ENCODE measurements around the gene PPP1CA.
A peak's percentile ranks its signal among the peaks of the same experiment; 100 is the strongest.

Gene PPP1CA

DNA sequence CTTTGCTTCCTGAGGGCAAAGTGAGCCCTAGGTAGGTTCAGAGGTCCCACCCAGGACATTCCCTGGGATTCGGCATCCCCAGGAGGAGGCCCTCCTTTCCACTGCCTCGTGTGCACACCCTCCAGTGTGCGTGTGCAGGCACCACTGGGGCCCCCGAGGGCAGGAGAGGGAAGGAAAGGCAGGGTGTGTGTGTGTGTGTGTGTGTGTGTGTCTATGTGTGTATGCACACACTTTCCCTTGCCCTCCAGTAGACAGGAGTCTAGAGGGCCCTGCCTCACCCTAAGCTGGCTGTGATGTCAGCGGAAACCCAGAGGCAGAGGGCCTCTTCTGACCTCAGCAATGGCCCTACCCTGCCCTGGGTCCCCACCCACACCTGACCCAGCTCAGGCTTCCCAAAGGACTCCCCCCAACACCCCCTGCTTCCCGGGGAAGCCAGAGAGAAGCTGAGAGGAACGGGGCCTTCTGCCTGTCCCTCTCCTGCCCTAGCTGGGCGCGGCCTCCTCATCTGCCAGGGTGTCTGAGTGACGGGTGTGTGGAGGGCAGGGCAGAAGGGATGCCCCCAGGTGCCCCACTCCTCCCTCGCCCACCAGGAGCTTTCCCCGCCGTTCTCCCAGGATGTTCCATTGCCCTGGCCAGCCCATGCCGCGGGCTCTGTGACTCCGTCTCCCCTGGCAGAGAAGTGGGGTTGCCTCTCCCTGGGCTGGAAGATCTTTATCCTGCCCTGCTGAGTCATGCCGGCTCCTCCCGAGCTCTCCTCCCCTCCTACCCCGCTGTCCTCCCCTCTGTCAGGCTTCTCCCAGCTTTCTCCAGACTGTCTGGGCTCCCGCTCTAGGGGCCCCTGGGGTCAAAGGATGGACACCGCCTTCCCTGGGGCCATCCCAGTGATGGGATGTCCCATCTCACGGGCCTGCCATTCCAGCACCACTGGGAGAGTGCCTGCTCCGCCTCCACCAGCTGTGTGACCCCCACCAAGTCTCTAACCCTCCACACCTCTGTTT, 22.3 kb downstream of the PPP1CA start:
- DNase-seq, result no peak

DNA sequence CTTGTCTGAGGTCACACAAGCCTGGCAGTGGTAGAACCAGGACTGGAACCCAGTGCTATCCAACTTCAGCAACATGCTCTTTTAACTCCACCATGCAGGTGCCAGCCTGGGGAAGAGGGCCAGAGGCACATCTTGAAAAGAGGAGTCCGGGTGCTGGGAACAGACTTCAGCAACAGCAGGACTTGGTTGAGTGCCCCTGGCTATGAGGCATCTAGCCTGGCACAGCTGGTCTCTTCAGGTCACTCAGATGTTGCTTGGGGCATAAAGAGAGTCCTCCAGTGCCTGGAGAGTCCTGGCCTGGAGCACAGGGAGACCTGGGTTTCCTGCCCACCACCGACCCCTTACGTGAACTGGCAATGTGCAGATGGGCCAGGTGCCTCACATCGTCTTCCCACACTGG, 23.1 kb downstream of the PPP1CA start:
- DNase-seq, result no peak

DNA sequence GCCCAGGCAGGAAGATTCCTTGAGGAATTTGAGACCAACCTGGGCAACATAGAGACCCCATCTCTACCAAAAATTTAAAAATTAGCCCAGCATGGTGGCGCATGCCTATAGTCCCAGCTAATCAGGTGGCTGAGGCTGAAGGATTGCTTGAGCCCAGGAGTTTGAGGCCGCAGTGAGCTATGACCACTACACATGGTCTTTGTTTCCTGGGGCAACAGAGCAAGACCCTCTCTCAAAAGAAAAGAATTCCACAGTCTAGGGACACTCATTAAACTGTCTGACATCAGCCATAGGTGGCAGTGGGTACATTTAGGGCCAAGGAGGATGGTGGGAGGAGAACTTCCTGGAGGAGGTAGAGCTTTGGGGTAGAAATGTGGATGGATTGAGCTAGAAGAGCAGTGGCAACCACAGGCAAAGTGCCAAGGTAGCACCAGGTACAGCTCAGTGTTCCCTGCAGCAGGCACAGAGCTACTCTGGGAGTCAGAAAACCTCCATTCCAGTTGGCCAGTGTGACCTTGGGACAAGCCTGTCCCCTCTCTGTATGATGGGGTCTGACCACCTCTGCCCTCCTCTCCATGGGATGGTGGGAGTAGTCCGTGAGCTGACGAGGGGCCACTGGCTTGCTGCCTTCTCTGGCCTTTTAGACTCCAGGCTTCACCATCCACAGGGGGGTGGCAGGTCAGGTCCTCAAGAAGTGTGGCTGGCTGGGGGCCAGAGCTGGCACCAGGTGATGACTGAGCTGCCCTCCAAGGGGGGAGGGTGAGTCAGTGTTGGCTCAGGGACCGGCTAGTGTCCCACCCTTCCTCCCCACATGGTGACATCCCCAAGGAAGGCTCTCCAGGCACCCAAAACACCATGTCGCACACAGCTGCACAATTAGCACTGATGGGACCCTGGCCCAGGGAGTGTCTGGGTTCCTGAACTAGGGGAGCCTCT, 24.5 kb downstream of the PPP1CA start:
- DNase-seq, result no peak

DNA sequence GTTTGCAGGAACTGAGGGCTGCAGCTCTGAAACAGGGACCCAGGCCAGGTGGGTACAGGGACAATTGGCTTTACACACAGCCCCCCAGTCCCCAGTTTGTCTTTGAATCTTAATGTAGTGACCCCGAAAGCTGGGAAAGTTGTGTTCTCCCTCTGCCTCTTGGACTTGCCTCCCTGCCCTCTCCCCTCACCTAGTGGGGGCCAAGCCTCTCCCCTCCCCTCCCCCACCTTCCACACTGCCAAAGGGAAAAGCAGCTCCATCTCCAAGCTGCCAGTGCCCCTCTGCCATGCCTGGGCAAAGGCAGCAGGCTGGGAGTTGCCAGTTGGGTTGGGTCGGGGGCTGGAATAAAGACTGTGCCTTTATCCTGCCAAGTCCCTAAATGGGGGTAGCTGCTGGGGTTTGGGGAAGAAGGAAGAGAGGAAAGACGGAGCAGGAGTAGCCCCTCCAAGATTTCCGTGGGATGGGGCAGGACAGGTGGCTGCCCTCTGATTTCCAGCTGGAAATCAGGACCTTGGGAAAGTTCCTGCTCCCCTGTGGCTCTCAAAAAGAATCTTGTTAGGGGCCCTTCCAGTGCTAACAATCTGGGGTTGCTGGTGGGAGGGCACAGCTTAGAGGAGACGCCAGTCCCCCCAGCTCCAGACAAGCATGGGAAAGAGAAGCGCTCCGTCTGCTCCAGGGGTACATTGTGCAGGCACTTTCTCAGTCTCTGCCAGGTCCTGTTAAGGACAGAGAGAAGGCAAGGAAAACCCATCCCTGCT, 25.4 kb downstream of the PPP1CA start:
- DNase-seq, result no peak

DNA sequence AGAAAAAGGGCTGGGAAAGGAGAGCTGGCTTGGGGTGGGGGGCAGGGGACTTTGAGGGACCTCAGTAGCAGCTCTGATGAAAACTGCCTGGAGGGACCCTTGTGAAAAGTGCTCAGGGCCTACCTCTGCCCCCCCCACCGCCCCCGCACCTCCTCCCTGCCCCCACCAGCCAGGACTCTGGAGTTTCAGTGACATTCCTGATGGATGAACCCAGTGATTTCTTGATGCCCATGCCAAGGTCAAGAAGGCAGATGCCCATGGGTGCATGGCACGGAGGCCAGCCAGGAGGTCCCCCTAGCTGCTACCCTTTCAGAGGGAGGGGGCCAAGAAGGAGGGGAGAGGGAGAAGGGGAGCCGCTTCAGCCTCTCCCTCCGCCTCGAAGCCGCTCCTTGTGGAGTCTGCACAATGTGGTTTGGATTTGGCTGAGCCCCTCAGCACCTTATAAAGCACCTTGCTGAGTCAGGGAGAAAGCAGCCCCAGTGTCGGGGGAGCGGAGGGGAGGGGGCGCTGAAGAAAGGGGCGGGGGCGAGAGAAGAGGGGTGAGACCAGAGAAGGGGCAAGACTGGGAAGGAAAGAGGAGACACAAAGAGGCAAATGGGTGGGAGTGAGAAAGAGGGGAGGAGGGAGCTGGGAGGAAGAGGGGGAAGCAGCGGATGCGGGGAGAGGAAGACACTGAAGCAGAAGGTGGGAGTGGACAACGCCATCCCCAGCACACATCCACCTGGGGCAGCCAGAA, 26.2 kb downstream of the PPP1CA start:
- DNase-seq, result no peak

DNA sequence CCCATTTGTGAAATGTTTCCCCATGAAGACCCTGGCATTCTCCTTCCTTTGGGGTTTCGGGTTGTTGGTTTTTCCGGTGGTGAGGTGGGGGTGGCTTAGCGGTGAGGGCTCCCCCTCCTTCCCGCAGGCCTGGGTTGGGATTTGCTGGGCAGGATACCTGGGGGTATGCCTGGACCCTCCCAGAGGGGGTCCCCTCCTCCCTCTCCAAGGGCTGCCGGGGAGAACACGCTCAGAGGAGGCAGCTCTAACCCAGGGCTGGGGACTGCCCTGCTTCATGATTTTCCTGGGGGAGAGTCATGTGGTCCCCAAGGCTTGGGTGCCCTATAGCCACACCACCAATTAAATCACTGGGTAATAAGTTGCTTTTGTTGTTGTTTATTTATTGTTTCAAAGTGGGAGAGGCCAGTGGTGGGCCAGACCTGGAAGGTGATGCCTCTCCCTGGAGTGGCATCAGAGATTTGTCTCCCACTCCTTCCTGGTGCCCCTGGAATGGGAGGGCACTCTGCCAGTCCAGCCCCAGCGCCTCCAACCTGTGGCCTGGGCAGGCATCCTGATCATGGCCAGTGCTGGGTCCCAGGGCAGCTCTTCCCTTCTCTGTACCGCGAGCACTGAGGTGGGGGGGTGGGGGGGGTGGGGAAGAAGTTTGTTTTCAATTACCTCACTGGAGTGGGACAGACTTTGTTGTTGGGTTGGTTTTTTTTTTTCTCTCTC, 26.9 kb downstream of the PPP1CA start:
- no peak for DNase-seq

DNA sequence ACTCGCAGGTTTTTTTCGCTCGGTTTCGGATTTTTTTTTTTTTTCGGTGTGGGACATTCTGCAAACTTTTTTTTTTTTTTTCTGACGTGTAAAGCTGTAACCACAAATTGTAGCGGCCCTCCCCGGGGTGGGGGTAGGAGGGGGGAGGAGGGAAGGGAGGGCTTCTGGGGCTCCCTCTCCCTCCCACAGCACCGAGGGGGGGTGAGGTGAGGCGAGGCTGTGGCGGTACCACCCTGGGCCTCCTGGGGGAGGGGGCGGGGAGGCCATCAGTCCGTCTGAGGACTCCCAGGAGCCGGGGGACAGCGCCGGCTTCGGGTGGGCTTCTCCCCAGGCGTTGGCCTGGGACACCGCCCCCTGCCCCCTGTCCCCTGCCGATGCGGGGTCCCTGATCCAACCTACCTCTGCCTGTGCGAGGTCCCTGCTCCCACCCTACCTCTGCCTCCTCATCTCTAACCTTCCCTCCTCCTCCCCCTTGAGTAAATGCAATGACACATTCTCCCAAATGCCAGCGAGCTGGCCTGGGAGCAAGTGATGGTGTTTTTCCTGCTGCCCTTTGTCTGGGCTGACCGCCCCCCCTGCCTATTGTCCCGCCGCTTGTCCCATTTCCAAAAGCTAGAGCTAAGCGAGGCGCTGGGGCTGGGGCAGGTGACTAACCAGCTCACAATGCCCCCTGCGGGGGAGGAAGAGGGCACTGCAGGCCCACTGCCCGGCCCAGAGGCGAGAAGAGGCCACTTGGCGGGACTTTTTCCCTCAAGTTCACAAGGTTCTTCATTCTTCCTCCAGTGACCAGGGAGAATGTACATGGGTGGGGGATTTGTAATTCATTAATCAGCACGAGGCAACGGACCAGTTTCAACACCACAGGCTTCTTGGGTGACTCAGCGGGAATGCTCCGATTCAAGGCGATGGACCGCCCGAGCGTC, 27.7 kb downstream of the PPP1CA start:
- DNase-seq, result peak; percentile 91

DNA sequence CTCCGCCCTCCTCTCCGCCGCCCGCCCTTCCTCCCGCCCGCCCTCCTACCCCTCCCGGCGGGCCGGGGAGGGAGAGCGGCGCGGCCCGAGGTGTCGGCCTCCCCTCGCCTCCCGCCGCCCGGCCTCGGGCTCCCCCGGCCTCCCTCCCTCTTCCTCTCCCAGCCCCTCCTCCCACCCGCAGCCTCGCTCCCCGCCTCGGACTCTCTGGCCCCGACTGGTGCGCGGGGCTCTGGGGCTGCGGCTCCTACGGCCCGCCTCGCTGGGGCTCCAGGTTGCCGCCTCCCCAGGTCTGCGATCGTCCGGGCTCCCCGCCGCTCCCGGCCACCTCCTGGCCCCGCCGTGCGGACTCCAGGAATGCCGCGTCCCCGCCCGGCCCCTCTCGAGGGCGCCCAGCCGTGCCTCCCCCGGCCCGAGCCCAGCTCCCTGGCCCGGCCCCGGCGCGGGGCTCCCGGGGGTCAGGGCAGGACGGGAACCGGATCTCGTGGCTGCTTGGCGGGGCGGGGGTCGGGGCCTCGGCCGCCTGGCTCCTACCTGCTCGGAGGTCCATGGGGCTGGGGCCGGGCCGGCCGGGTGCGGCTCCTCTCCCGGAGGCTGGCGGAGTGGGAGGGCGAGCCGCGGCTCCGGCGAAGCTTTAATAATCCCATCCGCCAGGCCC, 28.5 kb downstream of the PPP1CA start, which contains the start of gene CLCF1:
Gene CLCF1, minus strand, starts transcription at position 606 of the 655 bp plus-strand sequence. Its CDS starts 59 bp downstream, at position 547.
- peak; percentile 76 for DNase-seq

DNA sequence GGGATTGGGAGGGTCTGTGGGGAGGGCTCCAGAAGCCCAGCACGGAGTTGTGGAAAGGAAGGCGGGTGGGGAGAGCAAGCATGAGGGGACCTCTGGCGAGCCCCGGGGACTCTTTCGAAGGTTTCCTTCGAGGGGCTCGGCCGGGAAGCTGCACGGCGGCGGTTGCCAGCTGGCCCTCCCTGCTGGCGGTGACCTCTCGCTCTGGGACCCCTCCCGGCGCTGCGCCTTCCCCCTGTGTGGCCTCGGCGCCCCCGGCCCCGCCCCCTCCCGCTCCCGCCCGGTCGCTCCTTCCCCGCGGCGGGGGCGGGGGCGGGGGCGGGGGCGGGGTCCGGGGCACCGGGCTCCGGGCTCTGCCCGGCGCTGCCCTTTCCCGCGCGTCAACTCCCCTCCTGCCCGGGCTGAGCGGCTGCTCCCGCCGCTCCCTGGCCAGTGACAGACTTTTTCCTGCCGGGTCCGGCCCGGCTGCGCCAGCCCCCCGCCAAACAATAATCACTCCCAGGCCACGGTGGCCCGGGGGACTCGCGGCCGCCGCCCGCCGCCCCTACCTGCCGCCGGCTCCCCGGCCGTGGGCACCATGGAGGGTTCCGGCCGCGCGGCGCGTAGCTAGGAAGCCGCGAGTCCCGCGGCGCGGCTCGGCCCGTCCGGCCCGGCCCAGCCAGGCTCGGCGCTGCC, 29.2 kb downstream of the PPP1CA start:
- no peak for DNase-seq

DNA sequence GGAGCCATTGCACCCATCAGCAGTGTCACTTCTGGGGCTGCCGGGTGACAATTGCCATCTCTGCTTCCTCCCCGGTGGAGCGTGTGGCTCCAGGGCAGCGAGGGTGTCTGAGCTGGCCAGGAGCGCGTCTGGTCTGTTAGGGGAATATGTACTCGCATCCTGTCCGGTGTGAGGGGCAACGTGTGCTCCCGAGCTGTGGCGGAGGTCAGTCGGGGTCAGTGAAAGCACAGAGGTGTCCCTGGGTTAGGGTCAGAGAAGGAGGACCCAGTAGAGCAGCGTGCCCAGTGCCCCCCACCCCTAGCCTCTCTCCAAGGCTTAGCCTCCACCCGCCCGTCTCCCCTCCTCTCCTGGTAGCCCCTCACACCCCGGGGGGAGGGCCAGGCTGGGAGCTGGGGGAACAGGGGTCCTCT, 29.7 kb downstream of the PPP1CA start:
- DNase-seq, result no peak

DNA sequence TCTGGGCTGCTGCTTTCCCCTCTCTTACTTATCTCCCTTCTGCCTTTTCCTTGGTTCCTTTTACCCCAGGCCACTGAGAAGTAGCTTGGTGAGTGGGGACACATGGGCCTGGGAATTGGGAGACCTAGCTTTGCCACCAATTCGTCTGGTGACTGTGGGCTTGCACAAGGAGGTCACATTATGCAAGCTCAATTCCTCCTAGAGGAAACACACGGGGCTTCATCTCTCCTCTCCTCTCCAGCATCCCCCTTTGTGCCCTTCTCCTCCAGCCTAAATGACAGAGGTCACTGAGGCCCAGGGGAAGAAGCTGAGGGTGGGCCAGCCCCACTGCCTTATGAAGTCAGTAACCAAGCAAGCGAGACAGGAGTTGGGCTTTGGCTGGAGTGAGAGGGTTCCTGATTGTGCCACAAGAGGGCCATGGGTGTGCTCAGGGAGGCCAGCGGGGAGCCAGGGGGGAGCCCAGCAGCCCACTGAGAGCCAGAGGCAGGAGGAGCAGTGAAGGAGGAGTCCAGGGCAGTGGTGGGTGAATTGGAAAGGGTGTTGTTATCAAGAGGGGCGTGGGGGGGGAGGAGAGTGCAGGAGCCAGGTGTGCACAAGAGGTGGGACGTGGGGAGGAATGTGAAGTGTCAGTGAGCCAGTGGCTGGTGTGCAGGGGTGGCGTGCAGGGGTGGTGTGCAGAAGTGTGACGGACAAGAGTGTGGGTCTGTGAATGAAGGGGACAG, 30.3 kb downstream of the PPP1CA start:
- DNase-seq, result peak; percentile 70

DNA sequence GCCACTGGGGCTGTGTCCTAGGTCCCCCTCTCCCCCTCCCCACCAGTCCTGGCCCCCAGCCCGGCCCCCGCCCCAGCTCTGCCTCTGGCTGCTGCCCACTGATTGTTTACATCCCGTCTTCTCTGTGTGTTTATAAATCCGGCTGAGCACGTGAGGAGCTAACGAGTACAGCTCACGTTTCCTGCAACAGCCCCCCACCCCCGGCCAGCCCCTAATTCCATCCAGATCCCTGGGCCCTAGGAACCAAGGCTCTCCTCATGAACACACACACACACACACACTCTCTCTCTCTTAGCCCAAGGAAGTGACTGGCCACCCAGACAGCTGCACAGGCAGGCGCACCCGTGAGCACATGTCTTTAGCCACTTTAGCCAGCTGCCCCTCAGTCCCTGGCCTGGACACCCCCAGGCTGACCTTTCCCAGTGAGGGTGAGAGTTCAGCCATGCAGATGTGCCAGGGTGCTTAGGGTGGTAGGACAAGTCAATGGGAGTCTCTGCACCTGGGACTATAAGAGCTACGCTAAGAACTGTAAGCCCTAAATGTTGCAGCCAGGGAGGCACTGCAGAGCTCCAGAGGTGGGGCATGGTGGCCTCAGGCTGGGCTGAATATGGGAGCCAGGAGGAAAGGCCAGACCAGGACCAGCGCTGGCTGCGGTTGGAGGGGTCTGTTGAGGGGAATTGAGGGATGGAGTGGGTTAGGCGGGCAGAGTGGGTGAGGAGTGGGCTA, 31.1 kb downstream of the PPP1CA start:
- DNase-seq, result no peak

DNA sequence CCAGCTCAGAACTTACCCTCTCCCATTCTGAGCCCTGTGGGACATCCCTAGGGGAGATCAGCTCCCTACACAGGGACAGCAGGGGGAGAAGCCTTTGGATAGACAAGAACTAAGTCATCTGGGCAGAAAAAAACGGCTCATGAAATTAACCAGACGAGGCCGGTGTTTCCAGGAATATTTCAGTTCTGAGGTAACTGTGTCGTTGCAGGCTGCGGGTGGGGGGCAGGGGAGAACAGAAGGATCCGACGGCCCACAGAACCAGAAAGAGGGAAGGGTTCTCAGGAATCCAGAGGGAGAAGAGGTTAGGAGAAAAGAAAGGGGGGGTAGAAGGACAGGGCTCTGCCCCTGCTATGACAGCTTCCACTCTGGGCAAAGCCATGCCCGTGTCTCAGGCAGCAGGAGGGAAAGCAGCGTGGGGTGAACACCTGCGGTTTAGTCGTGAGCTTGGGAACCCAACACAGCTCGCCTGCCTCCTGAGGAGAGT, 31.8 kb downstream of the PPP1CA start:
- no peak for DNase-seq

DNA sequence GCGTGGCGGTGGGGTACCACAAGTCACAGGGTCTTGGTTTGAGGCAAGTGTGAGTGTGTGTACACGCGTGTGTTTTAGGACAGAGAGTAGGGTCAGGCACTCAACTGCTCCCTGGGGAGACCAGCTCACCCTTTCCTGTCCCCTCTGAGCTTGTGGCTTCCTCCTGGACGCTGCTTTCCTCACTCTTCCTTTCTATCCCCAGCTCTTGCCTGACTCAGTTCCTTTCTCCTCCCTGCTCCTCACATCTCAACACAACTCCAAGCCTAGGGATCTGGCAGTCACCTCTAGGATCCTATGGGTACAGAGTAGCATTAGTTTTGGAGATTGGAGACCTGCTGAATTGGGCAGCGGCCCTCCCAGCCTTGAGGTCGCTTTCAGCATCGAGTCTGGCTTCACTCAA, 32.4 kb downstream of the PPP1CA start:
- DNase-seq, result no peak

DNA sequence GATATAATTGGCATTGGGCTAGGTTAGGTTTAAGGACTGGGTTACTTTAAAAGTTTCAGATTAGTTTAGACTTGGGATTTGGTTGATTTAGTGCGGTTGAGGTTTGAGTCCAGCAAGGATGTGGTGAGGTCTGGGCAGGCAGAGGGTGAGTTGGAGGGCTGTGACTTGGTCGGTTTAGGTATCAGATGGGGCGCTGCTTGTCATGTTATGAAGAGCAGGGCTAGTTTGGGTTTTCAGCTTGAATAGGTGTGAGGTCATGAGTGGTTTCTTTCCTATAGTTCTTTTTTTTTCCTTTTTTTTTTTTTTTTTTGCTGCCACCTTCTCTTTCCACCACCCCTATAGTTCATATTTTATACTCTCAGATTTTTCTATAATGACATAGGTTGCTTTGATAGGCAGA, 33.0 kb downstream of the PPP1CA start:
- no peak for DNase-seq

DNA sequence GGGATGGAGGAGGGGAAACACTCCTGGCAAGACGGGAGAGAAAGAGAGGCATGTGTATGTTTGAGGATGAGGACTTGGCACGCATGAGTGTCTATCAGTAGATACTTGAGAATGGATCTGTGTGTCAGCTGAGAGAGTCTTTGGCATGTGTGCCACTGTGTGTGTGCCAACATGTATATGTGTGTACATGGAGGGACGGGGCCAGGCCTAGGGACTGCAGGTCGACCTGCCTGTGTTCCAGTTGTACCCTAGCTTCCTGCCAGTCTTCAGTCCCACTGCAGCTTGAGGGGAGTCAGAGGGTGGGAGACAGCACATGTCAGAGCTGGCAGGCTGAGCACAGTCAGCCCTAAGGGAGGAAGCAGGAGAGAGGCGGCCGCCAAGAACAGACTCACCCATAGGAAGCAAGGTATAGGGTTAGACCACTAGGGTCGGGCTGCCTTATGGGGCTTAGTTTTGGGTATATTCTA, 33.9 kb downstream of the PPP1CA start:
- no peak for DNase-seq

Measured in activated effector memory CD4-positive, alpha-beta T cell treated with anti-CD3 and anti-CD28 coated beads, Interleukin-2, amount 50 U/mL, for 16 hours (primary cell).